A549 (cell line): ENCODE results near the gene KLK12.

Source experiments
- BCL3 ChIP-seq: fragments of >200 bp; sonication (Bioruptor Twin); formaldehyde crosslinking; IDR thresholded peaks from 3 replicates; pipeline ENCODE4 v1.6.1; 2016
- CEBPB ChIP-seq, 2 experiments: fragments of >200 bp in 1 of 2; sonication (Bioruptor Twin) in 1 of 2; formaldehyde crosslinking in 1 of 2; IDR thresholded peaks; 2 replicates each; pipeline ENCODE4 v1.6.1; 2012 to 2016
- CHD2 ChIP-seq: fragments of 150-350 bp; IDR thresholded peaks from 2 replicates; pipeline ENCODE4 v1.6.1; 2014; ENCODE audit warnings: low read length; ENCODE audit not compliant: partially characterized antibody
- CTCF ChIP-seq: fragments of >200 bp; sonication (Bioruptor Twin); formaldehyde crosslinking; IDR thresholded peaks from 3 replicates; pipeline ENCODE4 v1.5.1; 2016
- ELK1 ChIP-seq: fragments of 150-350 bp; IDR thresholded peaks from 2 replicates; pipeline ENCODE4 v1.6.1; 2014; ENCODE audit warnings: low read depth, mild to moderate bottlenecking, low read length
- KDM5A ChIP-seq: fragments of 200-600 bp; sonication (generic); IDR thresholded peaks from 2 replicates; pipeline ENCODE4 v1.6.1; 2016; ENCODE audit warnings: antibody characterized with exemption, mild to moderate bottlenecking
- MAFK ChIP-seq: fragments of 450-650 bp; IDR thresholded peaks from 2 replicates; pipeline ENCODE4 v1.6.1; 2014; ENCODE audit not compliant: partially characterized antibody
- MYC ChIP-seq: IDR thresholded peaks from 2 replicates; pipeline ENCODE4 v1.6.1; 2012; ENCODE audit warnings: mild to moderate bottlenecking, inconsistent platforms, low read length, improper control_type of control experiment, borderline replicate concordance
- POLR2A ChIP-seq: IDR thresholded peaks from 2 replicates; pipeline ENCODE4 v1.6.1; 2012; ENCODE audit warnings: mild to moderate bottlenecking, low read length
- RAD21 ChIP-seq, 2 experiments: fragments of >200 bp in 1 of 2; sonication (Bioruptor Twin) in 1 of 2; formaldehyde crosslinking in 1 of 2; IDR thresholded peaks in 1 of 2; conservative IDR thresholded peaks in 1 of 2; 2 replicates in 1 of 2; 3 replicates in 1 of 2; pipeline ENCODE4 v1.6.1; 2012 to 2018; ENCODE audit warnings: inconsistent platforms in 1 of 2
- USF2 ChIP-seq: fragments of 450-650 bp; IDR thresholded peaks from 2 replicates; pipeline ENCODE4 v1.6.1; 2014; ENCODE audit warnings: antibody characterized with exemption

- TF ChIP-seq POLR2A, result no peak
- TF ChIP-seq CTCF, result no peak
- TF ChIP-seq MAFK, result no peak
- no peak for TF ChIP-seq CEBPB (IDR thresholded peaks at IDR 0.05)
- TF ChIP-seq MYC, result no peak
- TF ChIP-seq KDM5A, result no peak
- no peak for TF ChIP-seq CHD2
- TF ChIP-seq ELK1, result no peak
- no peak for TF ChIP-seq BCL3
- no peak for TF ChIP-seq USF2
- TF ChIP-seq RAD21 (conservative IDR thresholded peaks at IDR 0.05 in 1 of 2, IDR thresholded peaks at IDR 0.05 in 1 of 2), result no peak
Measured at GRCh38 chr19:51025809-51026553, 8.8 kb downstream of the KLK12 start.
